HUES48 (cell line): Measurements from ENCODE around the gene ADIPOR2.
"Not testable (repeated sequence)": the region's sequence is repeated elsewhere in the genome, so short reads cannot be mapped to it uniquely, and the experiment has no call there.

Experiments
- H3K27ac ChIP-seq: one replicate; pipeline ENCODE4 v1.7.0; 2013; ENCODE audit warnings: low read depth, low read length, inconsistent platforms
- H3K27me3 ChIP-seq: 2 replicates; pipeline ENCODE4 v1.6.1; 2013; ENCODE audit warnings: mild to moderate bottlenecking, low read length; ENCODE audit not compliant: control insufficient read depth, insufficient read depth
- H3K36me3 ChIP-seq: 2 replicates; pipeline ENCODE4 v1.6.1; 2013; ENCODE audit warnings: low read length; ENCODE audit not compliant: control insufficient read depth, insufficient read depth
- H3K4me1 ChIP-seq: 2 replicates; pipeline ENCODE4 v1.6.1; 2013; ENCODE audit warnings: mild to moderate bottlenecking, low read length; ENCODE audit not compliant: control insufficient read depth, insufficient read depth
- H3K4me3 ChIP-seq: 2 replicates; pipeline ENCODE4 v1.5.1; 2013; ENCODE audit warnings: mild to moderate bottlenecking, low read depth, low read length
- H3K9ac ChIP-seq: 2 replicates; pipeline ENCODE4 v1.6.1; 2013; ENCODE audit warnings: mild to moderate bottlenecking, low read depth, low read length, moderate library complexity
- H3K9me3 ChIP-seq: 2 replicates; pipeline ENCODE4 v1.6.1; 2013; ENCODE audit warnings: low read length; ENCODE audit not compliant: control insufficient read depth, insufficient read depth

The ADIPOR2 gene

GRCh38 chr12:1692895-1693610 is 2.2 kb downstream of the ADIPOR2 start:
- H3K4me3 ChIP-seq, result no peak overlapping the region
- H3K27ac ChIP-seq, result no peak overlapping the region
- H3K4me1 ChIP-seq, result peaks cover 10% of the 10 kb centered on the region
- no peak overlapping the region for H3K9ac ChIP-seq
- H3K27me3 ChIP-seq, result no peaks in the 10 kb centered on the region
- H3K36me3 ChIP-seq, result peaks cover 6% of the 10 kb centered on the region
- no peaks in the 10 kb centered on the region for H3K9me3 ChIP-seq

GRCh38 chr12:1695097-1695496 is 4.2 kb downstream of the ADIPOR2 start:
- H3K9ac ChIP-seq, H3K27me3 ChIP-seq, H3K9me3 ChIP-seq, H3K36me3 ChIP-seq, H3K27ac ChIP-seq, H3K4me3 ChIP-seq, H3K4me1 ChIP-seq: not testable (repeated sequence)

GRCh38 chr12:1695886-1696670 is 5.2 kb downstream of the ADIPOR2 start:
- Histone ChIP-seq H3K36me3 (peaks cover 6% of the 10 kb centered on the region), H3K27ac (no peak overlapping the region), H3K27me3 (no peaks in the 10 kb centered on the region), H3K4me1 (peaks cover 5% of the 10 kb centered on the region; the same call in 1 of the 2 replicates), H3K9ac (no peak overlapping the region), H3K4me3 (no peak overlapping the region), H3K9me3 (no peaks in the 10 kb centered on the region)

GRCh38 chr12:1696800-1697199 is 5.9 kb downstream of the ADIPOR2 start:
- Histone ChIP-seq H3K27ac (no peak overlapping the region), H3K4me3 (no peak overlapping the region), H3K36me3 (peaks cover 6% of the 10 kb centered on the region)

GRCh38 chr12:1697271-1697670 is 6.4 kb downstream of the ADIPOR2 start:
- Histone ChIP-seq H3K4me1 (no peaks in the 10 kb centered on the region), H3K27ac (no peak overlapping the region), H3K9ac (no peak overlapping the region)

More at GRCh38 chr12:1696800-1697199, 5.9 kb downstream of the ADIPOR2 start:
- Histone ChIP-seq H3K9me3 (no peaks in the 10 kb centered on the region), H3K4me1 (peaks cover 4% of the 10 kb centered on the region; the same call in 1 of the 2 replicates), H3K9ac (no peak overlapping the region), H3K27me3 (no peaks in the 10 kb centered on the region)

DNA sequence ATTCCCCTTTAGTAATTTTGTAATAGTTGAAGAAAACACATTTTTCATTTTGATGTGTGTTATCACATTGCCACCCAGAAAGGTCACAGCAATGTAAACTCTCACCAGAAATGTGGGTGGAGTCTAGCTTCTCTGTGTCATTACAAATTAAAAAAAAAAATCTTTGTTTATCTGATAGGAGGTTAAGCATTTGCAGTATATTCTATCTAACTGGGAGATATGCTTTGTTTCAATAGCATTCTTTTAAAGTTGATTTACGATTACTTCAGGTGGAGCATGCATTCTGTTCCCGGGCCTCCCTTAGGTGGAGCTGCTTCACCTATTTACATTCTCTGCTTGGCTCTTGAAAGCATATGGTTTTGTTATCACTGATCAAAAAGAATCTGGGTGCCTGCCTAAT is 7.8 kb downstream of the ADIPOR2 start:
- Histone ChIP-seq H3K36me3 (peaks cover 6% of the 10 kb centered on the region), H3K4me1 (no peaks in the 10 kb centered on the region), H3K9me3 (no peaks in the 10 kb centered on the region), H3K4me3 (no peak overlapping the region), H3K27me3 (no peaks in the 10 kb centered on the region), H3K27ac (no peak overlapping the region), H3K9ac (no peak overlapping the region)

More at GRCh38 chr12:1697271-1697670, 6.4 kb downstream of the ADIPOR2 start:
- H3K36me3 ChIP-seq, result peaks cover 6% of the 10 kb centered on the region
- H3K9me3 ChIP-seq, result no peaks in the 10 kb centered on the region
- H3K4me3 ChIP-seq, result no peak overlapping the region
- no peaks in the 10 kb centered on the region for H3K27me3 ChIP-seq

DNA sequence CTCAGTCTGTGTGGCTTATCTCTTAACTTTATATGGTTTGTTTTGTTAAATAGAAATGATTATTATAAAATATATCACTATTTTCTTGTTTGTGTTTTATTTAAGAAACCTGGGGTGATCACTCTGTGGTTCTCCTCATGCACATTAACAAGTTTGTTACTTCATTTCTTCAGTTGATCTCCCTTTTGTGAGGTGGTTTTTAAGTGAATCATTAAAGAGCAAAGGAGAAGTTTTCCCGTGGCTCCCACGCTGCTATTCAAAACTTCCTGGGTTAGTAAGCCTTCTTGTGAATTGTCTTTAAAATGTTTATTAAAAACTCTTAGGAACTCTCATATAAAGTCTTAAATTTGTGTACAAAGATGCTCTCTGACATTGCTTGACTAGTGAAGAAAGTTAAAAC is 11.8 kb downstream of the ADIPOR2 start:
- no peaks in the 10 kb centered on the region for H3K4me1 ChIP-seq
- no peaks in the 10 kb centered on the region for H3K27me3 ChIP-seq
- no peak overlapping the region for H3K27ac ChIP-seq

GRCh38 chr12:1703771-1704722 is 13.2 kb downstream of the ADIPOR2 start:
- H3K27me3 ChIP-seq, result no peaks in the 10 kb centered on the region
- no peak overlapping the region for H3K9ac ChIP-seq
- no peaks in the 10 kb centered on the region for H3K36me3 ChIP-seq
- no peak overlapping the region for H3K4me3 ChIP-seq
- no peaks in the 10 kb centered on the region for H3K9me3 ChIP-seq
- H3K4me1 ChIP-seq, result no peaks in the 10 kb centered on the region
- H3K27ac ChIP-seq, result no peak overlapping the region

More for the DNA sequence above, 11.8 kb downstream of the ADIPOR2 start:
- no peaks in the 10 kb centered on the region for H3K9me3 ChIP-seq
- H3K4me3 ChIP-seq, result no peak overlapping the region
- no peaks in the 10 kb centered on the region for H3K36me3 ChIP-seq
- H3K9ac ChIP-seq, result no peak overlapping the region

DNA sequence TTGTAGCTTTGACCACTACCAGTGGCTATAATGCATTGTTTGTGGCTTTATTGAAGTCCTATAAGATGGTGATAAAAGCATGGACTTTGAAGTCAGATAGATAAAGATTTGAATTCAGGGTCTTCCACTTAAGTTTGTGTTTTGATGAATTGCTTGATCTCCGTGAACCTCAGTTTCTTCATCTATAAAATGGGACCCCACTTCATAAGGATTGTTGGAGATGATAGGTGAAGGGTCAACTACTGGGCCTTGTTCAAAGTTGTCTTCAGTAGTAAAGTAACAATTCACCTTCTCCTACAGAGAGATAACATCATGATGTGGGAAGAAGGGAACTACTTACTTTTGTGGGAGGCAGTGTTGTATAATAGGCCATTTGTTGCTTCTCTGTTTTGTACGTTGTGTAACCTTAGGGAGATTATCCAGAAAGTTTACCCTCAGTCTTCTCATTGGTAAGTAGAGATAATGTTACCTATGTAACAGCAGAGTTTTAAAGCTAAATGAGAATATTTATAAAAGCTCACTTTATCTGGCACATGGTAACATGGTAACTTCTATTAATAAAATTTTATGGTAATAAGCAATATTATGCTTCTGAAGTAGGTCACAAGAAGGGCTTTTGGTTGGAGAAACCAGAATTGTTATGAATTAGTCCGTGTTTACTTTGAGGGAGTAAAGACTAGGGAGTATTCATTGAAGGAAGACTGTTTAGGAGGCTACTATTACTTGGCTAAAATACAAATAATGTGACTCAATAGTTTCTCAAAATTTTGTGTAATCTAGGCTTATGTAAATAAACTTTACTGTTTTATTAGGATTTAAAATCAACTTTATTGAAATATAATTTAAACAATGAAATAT is 15.1 kb downstream of the ADIPOR2 start:
- H3K36me3 ChIP-seq, result no peaks in the 10 kb centered on the region
- no peaks in the 10 kb centered on the region for H3K4me1 ChIP-seq
- no peak overlapping the region for H3K9ac ChIP-seq
- H3K9me3 ChIP-seq, result no peaks in the 10 kb centered on the region
- no peaks in the 10 kb centered on the region for H3K27me3 ChIP-seq
- no peak overlapping the region for H3K27ac ChIP-seq
- no peak overlapping the region for H3K4me3 ChIP-seq

DNA sequence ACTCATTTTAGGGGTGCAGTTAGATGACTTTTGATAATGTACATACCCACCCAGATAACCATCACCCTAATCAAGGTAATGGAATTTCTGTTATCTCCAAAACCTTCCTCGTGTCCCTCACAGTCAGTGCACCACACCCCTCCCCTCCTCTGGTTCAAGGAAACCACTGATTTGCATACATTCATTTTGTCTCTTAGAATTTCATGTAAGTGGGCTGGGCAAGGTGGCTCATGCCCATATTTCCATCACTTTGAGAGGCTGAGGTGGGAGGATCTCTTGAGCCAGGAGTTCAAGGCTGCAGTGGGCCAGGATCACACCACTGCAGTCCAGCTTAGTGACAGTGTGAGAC is 15.7 kb downstream of the ADIPOR2 start:
- Histone ChIP-seq H3K4me1 (no peaks in the 10 kb centered on the region), H3K27ac (no peak overlapping the region), H3K4me3 (no peak overlapping the region), H3K36me3 (no peaks in the 10 kb centered on the region), H3K9me3 (no peaks in the 10 kb centered on the region), H3K9ac (no peak overlapping the region), H3K27me3 (no peaks in the 10 kb centered on the region)
